Uterus (tissue), 2 donors: ENCODE data around the gene ACCS.

ENCODE experiments used
- CTCF ChIP-seq, 4 experiments: fragments of 200-600 bp in 2 of 4; fragments of 450-650 bp in 2 of 4; sonication (generic) in 2 of 4; IDR thresholded peaks; one replicate each; pipeline ENCODE4 v1.5.1; 2016 to 2019; ENCODE audit warnings: antibody characterized with exemption in 4 of 4, mild to moderate bottlenecking in 2 of 4, moderate library complexity in 1 of 4
- POLR2A ChIP-seq, 2 donors: fragments of 450-650 bp; IDR thresholded peaks; one replicate each; pipeline ENCODE4 v1.6.1; 2016; ENCODE audit warnings: antibody characterized with exemption in 2 of 2, mild to moderate bottlenecking in 1 of 2, moderate library complexity in 1 of 2

GRCh38 chr11:44079376-44079775 lies 13.3 kb downstream of the ACCS start:
- TF ChIP-seq POLR2A (IDR thresholded peaks at IDR 0.05) (no peak), CTCF (IDR thresholded peaks at IDR 0.05) (no peak)
